ENCODE results near the gene STAB1.

The STAB1 gene

GRCh38 chr3:52461874-52462273, 33.3 kb upstream of the STAB1 start:
- no peak for DNase-seq

GRCh38 chr3:52463416-52463815, 31.7 kb upstream of the STAB1 start:
- peak; percentile 63 to 66 for DNase-seq

GRCh38 chr3:52468336-52468735, 26.8 kb upstream of the STAB1 start:
- peak in 1 of 2 donors; percentile 16 for DNase-seq

GRCh38 chr3:52469001-52469400, 26.1 kb upstream of the STAB1 start:
- DNase-seq, result no peak

- no peak for DNase-seq
Observed at GRCh38 chr3:52470920-52471319, 24.2 kb upstream of the STAB1 start.

- peak; percentile 52 to 87 for DNase-seq
Observed at GRCh38 chr3:52471371-52472238, 23.5 kb upstream of the STAB1 start.

- DNase-seq, result peak; percentile 29 to 30
Observed at GRCh38 chr3:52472239-52473000, 22.7 kb upstream of the STAB1 start.

GRCh38 chr3:52473026-52473425, 22.1 kb upstream of the STAB1 start:
- peak in 1 of 2 donors; percentile 10 for DNase-seq

GRCh38 chr3:52477076-52477795, 17.9 kb upstream of the STAB1 start:
- DNase-seq, result no peak

GRCh38 chr3:52477796-52478095, 17.4 kb upstream of the STAB1 start:
- DNase-seq, result peak in 1 of 2 donors; percentile 31

- DNase-seq, result no peak
Observed at GRCh38 chr3:52479037-52479876, 15.9 kb upstream of the STAB1 start.

- DNase-seq, result no peak
Observed at GRCh38 chr3:52479877-52480575, 15.1 kb upstream of the STAB1 start.

GRCh38 chr3:52480768-52481715, 14.1 kb upstream of the STAB1 start:
- no peak for DNase-seq

GRCh38 chr3:52481819-52482521, 13.2 kb upstream of the STAB1 start:
- no peak for DNase-seq

GRCh38 chr3:52483081-52483480, 12.1 kb upstream of the STAB1 start:
- no peak for DNase-seq

- DNase-seq, result no peak
Observed at GRCh38 chr3:52483577-52484381, 11.4 kb upstream of the STAB1 start.

- no peak for DNase-seq
Observed at GRCh38 chr3:52484680-52485461, 10.3 kb upstream of the STAB1 start.

- no peak for DNase-seq
Observed at GRCh38 chr3:52487050-52487787, 7.9 kb upstream of the STAB1 start.

Measured in inflammatory macrophage treated with lipopolysaccharide for 1 hour (primary cell).